GM18951 (cell line): ENCODE results near the gene CDH6.

Source experiments
- POLR2A ChIP-seq: IDR thresholded peaks from 4 replicates; pipeline ENCODE4 v1.6.1; 2011; ENCODE audit warnings: mild to moderate bottlenecking; ENCODE audit not compliant: insufficient read length, insufficient read depth; ENCODE audit errors: extremely low read depth
- in situ Hi-C: fragments of 300-500 bp; cut with MboI; formaldehyde crosslinking; loops from one replicate; pipeline ENCODE4 v1.12.0; 2022; ENCODE audit warnings: low sequenced_read_pairs, mixed read lengths, inconsistent platforms; ENCODE audit not compliant: unreplicated experiment

CDH6 gene

GRCh38 chr5:31287985-31288384 lies 94.5 kb downstream of the CDH6 start:
- in situ Hi-C loops = no loop called here
- no peak for TF ChIP-seq POLR2A

- in situ Hi-C loops = no loop called here
- no peak for TF ChIP-seq POLR2A
These were observed 95.9 kb downstream of the CDH6 start for GRCh38 chr5:31289429-31289828.

- no peak for TF ChIP-seq POLR2A
- in situ Hi-C loops = no loop called here
These were observed 97.9 kb downstream of the CDH6 start for GRCh38 chr5:31291323-31291854.

- in situ Hi-C loops = no loop called here
These were observed 107.0 kb downstream of the CDH6 start for GRCh38 chr5:31300501-31300900.

GRCh38 chr5:31301833-31302232 lies 108.3 kb downstream of the CDH6 start:
- no peak for TF ChIP-seq POLR2A
- in situ Hi-C loops = no loop called here

More at GRCh38 chr5:31300501-31300900, 107.0 kb downstream of the CDH6 start:
- TF ChIP-seq POLR2A = no peak

GRCh38 chr5:31303688-31304087 lies 110.2 kb downstream of the CDH6 start:
- in situ Hi-C loops = no loop called here
- TF ChIP-seq POLR2A = no peak

GRCh38 chr5:31317665-31318064 lies 124.2 kb downstream of the CDH6 start:
- TF ChIP-seq POLR2A = no peak
- in situ Hi-C loops = no loop called here

- in situ Hi-C loops = no loop called here
- TF ChIP-seq POLR2A = no peak
These were observed 125.8 kb downstream of the CDH6 start for GRCh38 chr5:31319335-31319734.

- TF ChIP-seq POLR2A = no peak
- in situ Hi-C loops = no loop called here
These were observed 129.5 kb downstream of the CDH6 start for GRCh38 chr5:31322946-31323345.

GRCh38 chr5:31324842-31325241 lies 131.4 kb downstream of the CDH6 start:
- in situ Hi-C loops = no loop called here
- no peak for TF ChIP-seq POLR2A

- in situ Hi-C loops = no loop called here
- TF ChIP-seq POLR2A = no peak
These were observed 134.7 kb downstream of the CDH6 start for GRCh38 chr5:31328040-31328733.

GRCh38 chr5:31329715-31330114 lies 136.2 kb downstream of the CDH6 start:
- no peak for TF ChIP-seq POLR2A
- in situ Hi-C loops = no loop called here

- TF ChIP-seq POLR2A = no peak
- in situ Hi-C loops = no loop called here
These were observed 138.7 kb downstream of the CDH6 start for GRCh38 chr5:31332160-31332559.

- TF ChIP-seq POLR2A = no peak
- in situ Hi-C loops = no loop called here
These were observed 140.0 kb downstream of the CDH6 start for GRCh38 chr5:31333475-31333874.

GRCh38 chr5:31334061-31334860 lies 140.8 kb downstream of the CDH6 start:
- no peak for TF ChIP-seq POLR2A
- in situ Hi-C loops = no loop called here
